ENCODE data around the gene RGS7. TPM values are rescaled to one million over a fixed set of nuclear protein-coding genes. Genes with fewer than 3 reads are reported as not detected.
"Not testable (repeated sequence)": the region's sequence is repeated elsewhere in the genome, so short reads cannot be mapped to it uniquely, and the experiment has no call there.

The RGS7 gene
- total RNA-seq, 1 experiment from 2014 or later = 1.6 TPM

DNA sequence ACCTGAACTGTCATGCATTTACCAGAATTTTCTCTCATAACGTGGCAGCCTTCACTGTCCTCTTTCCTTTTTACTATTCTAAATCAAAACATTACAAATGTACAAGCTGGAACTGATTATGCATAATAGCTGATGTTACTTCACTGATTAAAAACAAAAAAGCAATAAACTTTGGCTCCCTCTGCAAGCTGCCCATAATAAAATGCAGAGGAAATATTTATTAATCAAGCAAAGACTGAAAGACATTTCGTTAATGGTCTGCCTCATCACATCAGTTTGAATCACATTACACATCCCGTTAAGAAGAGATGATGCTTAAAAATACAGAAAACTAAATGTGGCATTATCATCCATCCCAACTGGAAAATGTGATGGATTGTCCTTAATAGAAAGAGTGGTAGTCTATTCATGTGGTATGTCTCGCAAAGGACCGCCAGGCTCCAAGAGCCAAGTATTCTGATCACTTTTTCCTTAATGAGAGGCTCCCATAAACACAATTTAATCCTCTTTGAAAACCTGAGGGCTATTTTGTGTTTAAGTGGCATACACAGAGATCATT, 225.3 kb downstream of the RGS7 start:
- in situ Hi-C loops (cut with HindIII; ENCODE audit: low pct_unique_long_range_greater_than_20kb, low sequenced_read_pairs) = no loop called here
- no peak for DNase-seq (ENCODE audit: low read depth, low spot score)

GRCh38 chr1:241130881-241131280, 226.1 kb downstream of the RGS7 start:
- in situ Hi-C loops (cut with HindIII; ENCODE audit: low pct_unique_long_range_greater_than_20kb, low sequenced_read_pairs) = no loop called here
- no peak for DNase-seq (ENCODE audit: low read depth, low spot score)

DNA sequence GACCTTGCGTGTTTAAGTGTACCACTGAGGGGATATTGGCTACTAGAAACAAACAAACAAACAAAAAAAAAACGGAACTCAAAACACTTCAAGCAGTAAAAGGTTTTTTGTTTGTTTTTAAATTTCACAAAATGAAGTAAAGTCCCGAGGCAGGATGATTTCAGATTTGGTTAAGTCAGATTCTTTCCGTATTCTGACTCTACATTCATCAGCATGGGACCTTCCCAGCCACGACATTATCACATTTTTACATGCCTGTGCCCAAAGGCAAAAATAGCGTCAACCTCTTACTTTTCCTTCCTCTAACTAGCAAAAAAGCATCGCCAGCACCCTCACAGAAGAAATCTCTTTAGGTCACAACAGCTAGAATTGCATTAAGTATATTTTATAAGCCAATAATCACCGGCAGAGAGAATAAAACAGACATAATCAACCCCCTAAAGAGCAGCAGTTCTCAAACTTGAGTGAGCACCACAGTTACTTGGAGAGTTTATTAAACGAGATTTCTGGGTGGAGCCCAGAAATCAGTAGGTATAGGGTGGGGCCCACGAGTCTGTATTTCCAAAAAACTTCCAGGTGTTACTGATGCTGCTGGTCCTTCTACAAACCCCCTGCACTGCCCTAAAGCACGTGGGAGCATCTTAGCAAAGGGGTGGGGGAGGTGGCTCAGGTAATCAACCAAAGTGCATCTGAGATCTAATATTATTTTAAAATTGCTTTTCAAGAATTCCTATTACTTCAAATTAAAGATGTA, 227.6 kb downstream of the RGS7 start:
- in situ Hi-C loops (cut with HindIII; ENCODE audit: low pct_unique_long_range_greater_than_20kb, low sequenced_read_pairs) = no loop called here
- no peak for DNase-seq (ENCODE audit: low read depth, low spot score)

DNA sequence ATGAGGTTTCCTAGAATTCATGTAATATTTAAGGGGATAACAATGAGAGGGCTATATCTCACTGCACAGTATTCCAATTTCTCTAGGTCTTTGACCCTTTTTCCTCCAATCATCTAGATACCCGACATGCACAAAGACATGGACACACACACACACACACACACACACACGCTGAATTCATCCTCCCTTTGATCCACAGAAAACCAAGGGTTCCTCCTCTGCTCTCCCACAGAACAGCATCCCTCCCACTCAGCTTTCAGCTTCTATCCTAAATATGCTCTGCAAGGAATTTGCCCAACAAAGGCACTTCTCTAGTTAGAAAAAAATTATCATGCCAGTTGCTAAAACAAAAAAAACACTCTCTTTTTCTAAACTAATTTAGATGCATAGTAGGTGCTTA, 231.7 kb downstream of the RGS7 start:
- in situ Hi-C loops (cut with HindIII; ENCODE audit: low pct_unique_long_range_greater_than_20kb, low sequenced_read_pairs) = no loop called here
- DNase-seq (ENCODE audit: low read depth, low spot score) = no peak

GRCh38 chr1:241118049-241118448, 239.0 kb downstream of the RGS7 start:
- in situ Hi-C loops (cut with HindIII; ENCODE audit: low pct_unique_long_range_greater_than_20kb, low sequenced_read_pairs) = no loop called here
- no peak for DNase-seq (ENCODE audit: low read depth, low spot score)

- no peak for DNase-seq (ENCODE audit: low read depth, low spot score)
- in situ Hi-C loops (cut with HindIII; ENCODE audit: low pct_unique_long_range_greater_than_20kb, low sequenced_read_pairs) = no loop called here
Measured at GRCh38 chr1:241115784-241116183, 241.2 kb downstream of the RGS7 start.

- in situ Hi-C loops (cut with HindIII; ENCODE audit: low pct_unique_long_range_greater_than_20kb, low sequenced_read_pairs) = no loop called here
- DNase-seq (ENCODE audit: low read depth, low spot score) = no peak
Measured at GRCh38 chr1:241114699-241115233, 242.2 kb downstream of the RGS7 start.

DNA sequence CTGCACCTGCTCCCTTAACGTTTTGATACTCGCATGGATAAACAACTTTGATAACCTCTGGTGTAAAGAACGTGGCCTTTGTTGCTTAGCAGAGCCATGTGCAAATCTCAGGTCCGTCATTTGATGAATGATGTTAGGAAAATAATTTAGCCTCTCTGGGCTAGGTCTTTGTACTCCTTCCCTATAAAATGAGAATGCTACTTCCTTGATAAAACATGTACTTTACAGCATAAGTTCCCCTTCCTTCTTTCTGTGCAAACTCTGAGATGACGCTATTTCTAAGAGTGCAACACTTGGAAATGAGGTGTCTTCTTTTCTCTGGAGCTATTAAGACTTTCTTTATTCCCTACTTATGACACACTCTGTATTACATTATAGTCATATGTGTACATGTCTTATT, 243.4 kb downstream of the RGS7 start:
- no peak for DNase-seq (ENCODE audit: low read depth, low spot score)
- in situ Hi-C loops (cut with HindIII; ENCODE audit: low pct_unique_long_range_greater_than_20kb, low sequenced_read_pairs) = no loop called here

- in situ Hi-C loops (cut with HindIII; ENCODE audit: low pct_unique_long_range_greater_than_20kb, low sequenced_read_pairs) = no loop called here
Measured at GRCh38 chr1:241109039-241109438, 248.0 kb downstream of the RGS7 start.

DNA sequence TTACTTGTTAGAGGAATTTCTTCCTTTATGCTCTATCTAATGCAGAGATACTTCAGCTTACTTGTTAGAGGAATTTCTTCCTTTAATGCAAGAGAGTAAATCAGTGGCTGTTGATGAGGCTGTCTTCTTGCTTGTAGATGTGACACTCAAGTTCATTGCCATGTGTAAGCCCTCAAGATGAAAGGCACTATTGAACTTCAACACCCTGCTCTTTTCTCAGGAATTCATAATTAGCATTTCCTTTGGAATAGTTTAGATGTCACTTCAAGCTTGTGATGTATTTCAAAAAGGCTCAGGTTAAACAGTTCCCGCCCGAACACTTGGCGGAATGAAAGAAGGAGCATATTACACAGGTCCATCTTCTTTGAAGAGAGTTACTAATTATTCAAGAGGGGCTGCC, 251.9 kb downstream of the RGS7 start:
- DNase-seq (ENCODE audit: low read depth, low spot score) = no peak
- in situ Hi-C loops (cut with HindIII; ENCODE audit: low pct_unique_long_range_greater_than_20kb, low sequenced_read_pairs) = no loop called here

More at GRCh38 chr1:241109039-241109438, 248.0 kb downstream of the RGS7 start:
- no peak for DNase-seq (ENCODE audit: low read depth, low spot score)

DNA sequence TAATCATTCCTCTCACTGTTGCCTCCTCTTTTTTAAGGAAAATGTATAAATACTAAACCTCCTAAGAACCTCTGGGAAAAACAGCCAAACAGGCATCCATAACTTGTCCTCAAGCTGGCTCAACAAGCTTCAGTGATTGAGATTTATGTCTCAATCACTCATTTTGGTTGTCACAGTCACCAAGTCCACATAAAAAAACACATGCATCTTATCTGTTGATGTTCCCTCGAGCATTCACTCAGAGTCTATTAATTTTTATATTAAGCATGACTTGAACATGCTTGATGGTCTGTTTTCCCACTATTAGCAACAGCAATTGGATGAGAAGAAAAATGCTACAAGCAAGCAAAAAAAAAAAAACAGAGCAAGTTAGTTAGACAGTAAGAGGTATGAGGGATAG, 254.3 kb downstream of the RGS7 start:
- no peak for DNase-seq (ENCODE audit: low read depth, low spot score)
- in situ Hi-C loops (cut with HindIII; ENCODE audit: low pct_unique_long_range_greater_than_20kb, low sequenced_read_pairs) = no loop called here

DNA sequence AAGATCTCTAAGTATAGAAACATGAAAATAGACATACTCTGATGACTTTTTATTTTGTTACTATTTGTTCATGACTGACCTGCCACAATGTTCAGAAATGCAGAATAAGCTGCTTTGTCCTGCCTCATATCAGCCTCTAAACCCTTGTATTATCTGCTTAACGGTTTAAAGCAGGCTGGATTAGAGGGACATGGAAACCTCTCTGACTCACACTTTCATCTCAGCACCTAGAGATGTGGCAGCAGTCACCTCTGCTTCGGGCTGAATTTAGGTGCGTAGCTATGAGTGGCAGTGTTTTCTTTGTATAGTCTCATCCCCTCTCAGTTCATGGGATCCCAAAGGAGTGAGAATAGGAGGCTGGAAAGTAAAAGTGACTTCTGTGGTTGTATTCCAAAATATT, 255.4 kb downstream of the RGS7 start:
- in situ Hi-C loops (cut with HindIII; ENCODE audit: low pct_unique_long_range_greater_than_20kb, low sequenced_read_pairs) = no loop called here
- no peak for DNase-seq (ENCODE audit: low read depth, low spot score)

- in situ Hi-C loops (cut with HindIII; ENCODE audit: low pct_unique_long_range_greater_than_20kb, low sequenced_read_pairs) = no loop called here
- DNase-seq (ENCODE audit: low read depth, low spot score) = no peak
Measured at GRCh38 chr1:241097479-241097878, 259.5 kb downstream of the RGS7 start.

GRCh38 chr1:241096982-241097381, 260.0 kb downstream of the RGS7 start:
- no peak for DNase-seq (ENCODE audit: low read depth, low spot score)

GRCh38 chr1:241095847-241096246, 261.2 kb downstream of the RGS7 start:
- no peak for DNase-seq (ENCODE audit: low read depth, low spot score)
- in situ Hi-C loops (cut with HindIII; ENCODE audit: low pct_unique_long_range_greater_than_20kb, low sequenced_read_pairs) = no loop called here

More at GRCh38 chr1:241096982-241097381, 260.0 kb downstream of the RGS7 start:
- in situ Hi-C loops (cut with HindIII; ENCODE audit: low pct_unique_long_range_greater_than_20kb, low sequenced_read_pairs) = no loop called here

DNA sequence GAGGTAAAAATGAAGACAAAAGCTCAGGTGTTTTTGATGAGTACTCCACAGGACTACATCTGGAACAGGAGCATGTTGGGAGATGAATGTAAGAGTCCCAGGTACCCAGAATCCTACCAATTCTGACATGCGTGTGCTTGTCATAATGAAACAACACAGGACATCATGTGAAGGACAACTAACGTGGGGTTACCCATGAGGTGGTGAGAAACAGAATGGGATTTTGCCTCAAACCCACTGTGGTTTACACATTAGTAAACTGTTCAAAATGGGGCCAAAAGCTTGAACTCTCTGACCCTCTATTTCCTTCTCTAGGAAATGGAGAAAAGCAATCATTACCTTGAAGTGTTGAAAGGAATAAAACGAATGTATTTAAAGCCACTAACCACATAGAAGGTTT, 266.2 kb downstream of the RGS7 start:
- no peak for DNase-seq (ENCODE audit: low read depth, low spot score)
- in situ Hi-C loops (cut with HindIII; ENCODE audit: low pct_unique_long_range_greater_than_20kb, low sequenced_read_pairs) = no loop called here

DNA sequence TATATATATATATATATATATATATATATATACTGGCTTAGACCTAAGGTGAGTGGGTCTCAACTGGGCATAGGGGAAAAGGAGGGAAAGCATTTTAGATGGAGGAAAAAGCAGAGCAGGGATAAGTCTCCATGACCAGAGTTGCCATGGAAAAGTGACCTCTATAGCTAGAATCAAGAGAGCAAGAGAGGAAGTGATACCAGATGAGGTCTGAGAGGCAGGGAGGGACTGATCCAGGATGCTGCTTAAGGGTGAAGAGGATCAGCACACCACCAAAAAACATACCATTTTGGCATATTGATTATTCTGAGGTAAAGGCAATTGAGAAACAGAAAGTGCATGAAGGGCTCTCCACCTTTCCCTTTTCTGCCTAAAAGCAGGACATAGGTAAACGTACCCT, 267.9 kb downstream of the RGS7 start:
- in situ Hi-C loops (cut with HindIII; ENCODE audit: low pct_unique_long_range_greater_than_20kb, low sequenced_read_pairs); DNase-seq (ENCODE audit: low read depth, low spot score): not testable (repeated sequence)

DNA sequence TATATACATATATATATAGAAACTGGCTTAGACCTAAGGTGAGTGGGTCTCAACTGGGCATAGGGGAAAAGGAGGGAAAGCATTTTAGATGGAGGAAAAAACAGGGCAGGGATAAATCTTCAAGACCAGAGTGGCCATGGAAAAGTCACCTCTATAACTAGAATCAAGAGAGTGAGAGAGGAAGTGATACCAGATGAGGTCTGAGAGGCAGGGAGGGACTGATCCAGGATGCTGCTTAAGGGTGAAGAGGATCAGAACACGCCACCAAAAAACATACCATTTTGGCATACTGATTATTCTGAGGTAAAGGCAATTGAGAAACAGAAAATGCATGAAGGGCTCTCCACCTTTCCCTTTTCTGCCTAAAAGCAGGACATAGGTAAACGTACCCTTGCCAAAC, 268.9 kb downstream of the RGS7 start:
- DNase-seq (ENCODE audit: low read depth, low spot score); in situ Hi-C loops (cut with HindIII; ENCODE audit: low pct_unique_long_range_greater_than_20kb, low sequenced_read_pairs): not testable (repeated sequence)

GRCh38 chr1:241086686-241087085, 270.3 kb downstream of the RGS7 start:
- in situ Hi-C loops (cut with HindIII; ENCODE audit: low pct_unique_long_range_greater_than_20kb, low sequenced_read_pairs) = no loop called here
- DNase-seq (ENCODE audit: low read depth, low spot score) = no peak
